Neural crest cell (in vitro differentiated cells): ENCODE results near the gene GRIPAP1. TPM values are rescaled to one million over a fixed set of nuclear protein-coding genes. Genes with fewer than 3 reads are reported as not detected.

ENCODE experiments used
- DNase-seq: peaks from one replicate; pipeline ENCODE4 v3.0.0; 2021; ENCODE audit warnings: low read depth, mixed read lengths, low spot score
- H3K27ac Mint-ChIP-seq: one replicate; pipeline ENCODE4 v1.8.0; 2021; ENCODE audit warnings: mild to moderate bottlenecking, mixed read lengths; ENCODE audit not compliant: unreplicated experiment
- H3K27me3 Mint-ChIP-seq: 2 replicates; pipeline ENCODE4 v1.8.0; 2021; ENCODE audit warnings: low read depth, mild to moderate bottlenecking, mixed read lengths
- H3K36me3 Mint-ChIP-seq: 2 replicates; pipeline ENCODE4 v1.8.0; 2021; ENCODE audit warnings: low read depth, mild to moderate bottlenecking, mixed read lengths
- H3K4me1 Mint-ChIP-seq: 2 replicates; pipeline ENCODE4 v1.8.0; 2021; ENCODE audit warnings: mixed read lengths
- H3K4me3 Mint-ChIP-seq: one replicate; pipeline ENCODE4 v1.8.0; 2021; ENCODE audit warnings: mild to moderate bottlenecking, mixed read lengths
- H3K9me3 Mint-ChIP-seq: 2 replicates; pipeline ENCODE4 v1.8.0; 2021; ENCODE audit warnings: mixed read lengths
- total RNA-seq: library from RNA; stranded (reverse); gene quantifications from 2 replicates; pipeline ENCODE4 v1.2.1, GENCODE V29; 2021
- TF ChIP-seq, protein P1 (sequence below): fragments of 200-600 bp; sonication (generic); conservative IDR thresholded peaks from 2 replicates; pipeline ENCODE4 v1.5.0; 2021; ENCODE audit warnings: antibody characterized with exemption, mild to moderate bottlenecking

GRIPAP1 gene
- total RNA-seq, 1 donor from 2014 or later = 63.2 TPM

DNA sequence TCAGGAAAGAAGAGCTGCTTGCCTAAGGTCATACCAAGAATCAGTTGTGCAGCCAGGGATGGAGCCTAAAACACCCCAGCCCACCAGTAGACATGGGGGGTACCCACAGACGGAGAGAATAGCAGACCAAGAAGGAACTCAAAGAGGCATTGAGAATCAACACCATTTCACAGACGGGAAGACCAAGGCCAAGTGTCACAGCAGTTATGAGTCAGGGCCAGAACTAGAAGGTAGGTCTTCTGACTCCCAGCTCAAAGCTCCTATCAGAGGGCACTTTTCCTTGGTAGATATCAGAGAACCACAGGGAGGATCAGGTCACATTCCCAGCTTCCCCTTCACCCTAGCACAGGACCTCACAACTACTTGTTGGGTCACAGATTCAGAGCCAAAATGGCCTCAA is 59.2 kb downstream of the GRIPAP1 start:
- Mint-ChIP-seq H3K27ac (no peak overlapping the region), H3K9me3 (no peaks in the 10 kb centered on the region), H3K36me3 (peaks cover 5% of the 10 kb centered on the region)

DNA sequence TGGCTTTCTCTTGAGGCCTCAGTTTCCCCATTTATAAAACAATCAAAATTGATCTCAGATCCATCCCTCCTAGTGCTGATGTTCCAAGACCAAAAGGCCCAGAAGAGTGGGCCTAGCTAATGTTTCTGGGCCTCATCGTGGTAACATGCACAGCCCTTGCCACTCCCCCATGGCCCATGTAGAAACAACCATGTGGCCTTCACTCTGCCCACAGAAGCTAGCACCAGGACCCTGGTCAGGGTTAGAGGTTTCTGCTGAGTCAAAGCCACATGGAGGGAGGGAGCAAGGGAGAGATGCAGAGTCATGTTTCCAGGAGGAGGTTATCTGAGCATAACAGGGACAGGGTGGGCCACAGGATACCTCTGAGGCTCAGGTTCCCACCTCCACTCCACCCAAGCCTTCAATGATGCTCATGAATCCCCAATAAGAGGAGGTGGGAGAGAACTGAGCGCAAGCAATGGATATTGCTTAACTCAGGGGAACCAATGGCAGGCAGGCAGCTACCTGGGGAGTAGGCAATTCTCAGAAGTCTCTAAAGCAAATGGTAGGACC is 61.6 kb downstream of the GRIPAP1 start:
- no peak overlapping the region for H3K27ac Mint-ChIP-seq
- H3K36me3 Mint-ChIP-seq = peaks cover 5% of the 10 kb centered on the region
- H3K27me3 Mint-ChIP-seq = no peaks in the 10 kb centered on the region
- no peak overlapping the region for H3K4me3 Mint-ChIP-seq
- no peaks in the 10 kb centered on the region for H3K9me3 Mint-ChIP-seq
- DNase-seq = no peak
- TF ChIP-seq, protein P1, sequence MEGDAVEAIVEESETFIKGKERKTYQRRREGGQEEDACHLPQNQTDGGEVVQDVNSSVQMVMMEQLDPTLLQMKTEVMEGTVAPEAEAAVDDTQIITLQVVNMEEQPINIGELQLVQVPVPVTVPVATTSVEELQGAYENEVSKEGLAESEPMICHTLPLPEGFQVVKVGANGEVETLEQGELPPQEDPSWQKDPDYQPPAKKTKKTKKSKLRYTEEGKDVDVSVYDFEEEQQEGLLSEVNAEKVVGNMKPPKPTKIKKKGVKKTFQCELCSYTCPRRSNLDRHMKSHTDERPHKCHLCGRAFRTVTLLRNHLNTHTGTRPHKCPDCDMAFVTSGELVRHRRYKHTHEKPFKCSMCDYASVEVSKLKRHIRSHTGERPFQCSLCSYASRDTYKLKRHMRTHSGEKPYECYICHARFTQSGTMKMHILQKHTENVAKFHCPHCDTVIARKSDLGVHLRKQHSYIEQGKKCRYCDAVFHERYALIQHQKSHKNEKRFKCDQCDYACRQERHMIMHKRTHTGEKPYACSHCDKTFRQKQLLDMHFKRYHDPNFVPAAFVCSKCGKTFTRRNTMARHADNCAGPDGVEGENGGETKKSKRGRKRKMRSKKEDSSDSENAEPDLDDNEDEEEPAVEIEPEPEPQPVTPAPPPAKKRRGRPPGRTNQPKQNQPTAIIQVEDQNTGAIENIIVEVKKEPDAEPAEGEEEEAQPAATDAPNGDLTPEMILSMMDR = no peak
- H3K4me1 Mint-ChIP-seq = peaks cover 12% of the 10 kb centered on the region

More for the DNA sequence above, 59.2 kb downstream of the GRIPAP1 start:
- TF ChIP-seq, protein P1 = no peak
- DNase-seq = no peak
- H3K27me3 Mint-ChIP-seq = no peaks in the 10 kb centered on the region
- H3K4me3 Mint-ChIP-seq = no peak overlapping the region
- peaks cover 9% of the 10 kb centered on the region for H3K4me1 Mint-ChIP-seq

DNA sequence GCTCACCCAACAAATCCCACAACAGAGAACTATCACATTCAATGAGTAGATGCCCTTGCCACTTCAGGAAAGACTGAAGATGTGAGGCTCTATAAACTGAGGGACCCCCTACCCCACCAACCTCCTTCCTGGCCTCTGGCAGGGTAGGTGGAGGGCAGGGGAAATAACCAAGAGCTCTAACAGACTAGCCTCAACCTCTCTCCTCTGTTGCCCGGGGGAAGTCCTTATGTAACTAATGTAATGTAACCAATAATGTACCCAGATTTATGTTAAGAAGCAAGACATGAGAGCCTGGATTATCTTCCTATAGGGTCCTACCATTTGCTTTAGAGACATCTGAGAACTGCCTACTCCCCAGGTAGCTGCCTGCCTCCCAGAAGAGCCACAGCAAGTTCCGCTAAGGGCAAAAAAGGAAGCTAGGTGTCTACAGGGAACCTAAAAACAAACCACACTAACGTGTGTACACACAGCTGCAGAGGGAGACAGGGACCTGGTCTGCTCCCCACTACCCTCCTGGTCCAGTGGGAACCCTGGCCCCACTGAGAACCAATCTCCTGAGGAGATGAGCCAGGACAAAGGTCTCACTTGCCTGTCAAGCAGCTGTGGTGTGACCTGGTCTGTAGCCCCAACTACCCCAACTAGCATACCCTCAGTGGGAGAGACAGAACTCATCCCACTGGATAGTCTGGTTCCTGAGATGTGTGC is 62.4 kb downstream of the GRIPAP1 start:
- H3K4me3 Mint-ChIP-seq = no peak overlapping the region
- DNase-seq = no peak
- H3K27ac Mint-ChIP-seq = no peak overlapping the region
- TF ChIP-seq, protein P1 = no peak
- no peaks in the 10 kb centered on the region for H3K9me3 Mint-ChIP-seq
- H3K27me3 Mint-ChIP-seq = no peaks in the 10 kb centered on the region
- peaks cover 12% of the 10 kb centered on the region for H3K4me1 Mint-ChIP-seq
- H3K36me3 Mint-ChIP-seq = peaks cover 5% of the 10 kb centered on the region

DNA sequence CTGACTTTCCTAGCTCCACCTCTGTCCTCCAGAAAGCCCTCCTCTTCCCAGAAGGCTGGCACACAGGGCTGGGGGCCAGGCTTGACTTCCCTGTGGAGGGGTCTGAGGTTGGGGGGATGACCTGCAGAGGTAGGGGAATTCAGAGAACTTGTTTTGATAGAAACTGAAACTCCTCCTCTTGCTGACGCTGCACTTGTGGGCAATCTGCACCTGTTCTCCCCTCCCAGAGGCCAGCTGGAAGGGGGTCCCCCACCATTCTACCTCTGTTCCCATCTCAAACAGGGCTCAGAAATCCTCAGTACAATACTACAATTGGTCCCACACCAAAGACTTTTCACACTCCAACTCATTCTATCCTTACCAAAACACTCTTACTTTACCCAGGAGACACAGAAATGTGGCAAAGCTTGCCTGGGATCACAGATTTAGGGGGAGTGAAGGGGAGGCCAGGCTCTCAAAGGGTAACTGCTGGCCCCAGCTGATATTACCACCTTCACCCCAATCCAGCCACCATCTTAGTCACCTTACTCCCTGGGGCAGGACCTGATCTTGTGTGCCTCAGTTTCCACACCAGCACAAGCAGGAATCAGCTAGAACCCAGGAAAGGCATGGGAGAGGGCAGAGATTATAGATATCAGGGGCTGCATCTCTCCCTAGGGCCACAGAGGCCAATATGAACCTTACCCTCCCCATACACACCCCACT is 63.2 kb downstream of the GRIPAP1 start:
- Mint-ChIP-seq H3K36me3 (peaks cover 8% of the 10 kb centered on the region), H3K27me3 (no peaks in the 10 kb centered on the region), H3K4me3 (no peak overlapping the region), H3K27ac (no peak overlapping the region), H3K4me1 (peaks cover 12% of the 10 kb centered on the region), H3K9me3 (no peaks in the 10 kb centered on the region)
- TF ChIP-seq, protein P1 = no peak
- DNase-seq = no peak

DNA sequence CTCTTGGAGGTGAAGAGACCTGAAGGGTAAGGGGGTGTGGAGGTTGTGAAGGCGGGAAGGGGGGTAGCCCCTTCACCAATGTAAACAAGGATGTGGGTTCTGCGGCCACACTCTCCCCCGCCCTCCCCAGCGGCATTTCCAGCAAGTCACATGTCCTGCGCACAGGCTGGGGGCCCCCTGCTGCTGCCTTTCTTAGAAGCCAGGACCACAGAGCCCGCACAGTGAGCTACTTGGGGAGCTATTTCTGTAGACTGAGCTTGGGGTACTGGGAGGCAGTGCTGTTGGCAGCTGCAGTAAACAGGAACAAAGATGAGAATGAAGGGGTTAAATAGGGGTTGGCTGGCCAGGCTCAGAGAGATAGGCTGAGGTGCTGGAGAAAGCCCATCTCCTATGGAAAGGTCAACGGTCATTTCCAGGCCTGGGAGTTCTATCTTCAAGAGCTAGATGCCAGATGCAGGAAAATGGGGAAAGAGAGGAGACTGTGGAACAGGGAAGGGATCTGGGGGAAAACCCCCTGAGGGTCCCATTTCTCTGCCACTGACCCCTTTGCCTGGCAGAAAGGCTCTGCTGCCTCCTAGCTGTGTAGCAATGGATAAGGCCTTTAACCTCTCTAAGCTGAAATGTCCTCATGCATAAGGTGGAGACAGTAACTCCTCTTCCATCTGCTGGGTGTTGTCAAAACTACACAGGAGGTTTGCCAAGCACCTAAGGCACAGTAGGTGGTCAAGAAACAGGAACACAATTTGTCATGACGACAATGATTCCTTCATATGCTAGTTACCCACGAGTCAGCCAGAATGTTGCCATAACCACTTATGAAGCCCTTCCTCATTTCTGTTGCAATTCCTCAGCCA is 64.8 kb downstream of the GRIPAP1 start:
- H3K36me3 Mint-ChIP-seq = peaks cover 12% of the 10 kb centered on the region
- H3K4me3 Mint-ChIP-seq = no peak overlapping the region
- peaks cover 3% of the 10 kb centered on the region for H3K9me3 Mint-ChIP-seq
- H3K27me3 Mint-ChIP-seq = no peaks in the 10 kb centered on the region
- H3K27ac Mint-ChIP-seq = no peak overlapping the region
- H3K4me1 Mint-ChIP-seq = peaks cover 12% of the 10 kb centered on the region
- TF ChIP-seq, protein P1 = no peak
- no peak for DNase-seq
